Brain pericyte (primary cell): ENCODE measurements around the gene NCKAP5.
"Not testable (repeated sequence)": the region's sequence is repeated elsewhere in the genome, so short reads cannot be mapped to it uniquely, and the experiment has no call there.

Experiments
- DNase-seq: peaks from one replicate; pipeline ENCODE4 v3.0.0-alpha.2; 2012; ENCODE audit warnings: low read depth, low spot score

NCKAP5 gene

DNA sequence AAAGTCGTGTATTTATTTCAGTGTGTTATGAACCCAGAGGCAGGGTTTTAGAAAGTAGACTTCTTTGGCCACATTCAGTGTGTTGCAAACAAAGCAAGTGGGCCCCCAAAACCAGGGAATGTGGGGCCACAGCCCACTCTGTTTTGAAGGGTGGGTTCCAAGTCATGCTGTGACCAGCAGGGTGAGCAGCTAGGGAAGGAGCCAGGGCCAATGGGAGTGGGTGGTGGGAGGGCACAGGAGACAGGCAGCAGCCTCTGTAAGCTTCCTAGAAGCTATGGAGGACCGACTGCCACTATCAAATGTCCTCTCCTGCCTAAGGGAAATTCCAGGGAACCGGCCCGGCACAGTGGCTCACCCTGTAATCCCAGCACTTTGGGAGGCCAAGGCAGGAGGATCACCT is 847.9 kb downstream of the NCKAP5 start:
- no peak for DNase-seq

DNA sequence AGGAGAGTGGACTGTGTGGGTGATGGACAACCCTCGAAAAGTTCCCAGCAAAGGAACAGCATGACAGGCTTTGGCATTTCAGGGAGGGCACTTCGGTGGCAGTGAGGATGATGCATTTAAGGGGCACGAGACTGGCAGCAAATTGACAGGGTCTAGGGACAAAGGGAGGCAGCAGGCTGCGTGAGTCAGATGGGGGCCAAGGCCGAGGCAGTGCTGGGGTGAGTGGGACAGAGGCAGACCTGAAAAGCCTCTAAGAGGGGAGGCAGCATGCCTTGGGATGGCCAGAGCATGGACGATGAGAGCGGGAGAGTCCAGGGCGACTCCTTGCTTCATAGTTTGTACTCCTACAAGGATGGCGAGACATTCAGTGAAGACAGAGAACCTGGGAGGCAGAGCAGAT is 848.8 kb downstream of the NCKAP5 start:
- DNase-seq: no peak

DNA sequence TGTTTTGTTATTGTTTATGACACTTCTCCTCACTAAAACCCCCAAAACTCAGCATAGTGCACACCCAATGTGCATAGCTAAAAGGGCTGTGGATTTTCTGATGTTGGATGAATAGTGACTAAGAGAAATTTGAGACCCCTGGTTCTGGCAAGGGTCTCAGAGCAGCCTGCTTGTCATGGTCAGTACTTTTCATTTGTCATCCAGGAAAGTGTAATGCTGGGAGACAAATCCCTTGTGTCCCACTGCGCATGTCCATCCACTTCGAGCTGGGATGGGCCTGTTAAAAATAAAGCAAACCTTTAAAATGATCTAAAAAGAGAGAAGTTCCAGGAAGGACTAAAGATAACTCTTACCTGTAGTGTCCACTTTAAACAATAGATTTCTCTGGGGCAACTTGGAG is 851.3 kb downstream of the NCKAP5 start:
- DNase-seq: no peak

DNA sequence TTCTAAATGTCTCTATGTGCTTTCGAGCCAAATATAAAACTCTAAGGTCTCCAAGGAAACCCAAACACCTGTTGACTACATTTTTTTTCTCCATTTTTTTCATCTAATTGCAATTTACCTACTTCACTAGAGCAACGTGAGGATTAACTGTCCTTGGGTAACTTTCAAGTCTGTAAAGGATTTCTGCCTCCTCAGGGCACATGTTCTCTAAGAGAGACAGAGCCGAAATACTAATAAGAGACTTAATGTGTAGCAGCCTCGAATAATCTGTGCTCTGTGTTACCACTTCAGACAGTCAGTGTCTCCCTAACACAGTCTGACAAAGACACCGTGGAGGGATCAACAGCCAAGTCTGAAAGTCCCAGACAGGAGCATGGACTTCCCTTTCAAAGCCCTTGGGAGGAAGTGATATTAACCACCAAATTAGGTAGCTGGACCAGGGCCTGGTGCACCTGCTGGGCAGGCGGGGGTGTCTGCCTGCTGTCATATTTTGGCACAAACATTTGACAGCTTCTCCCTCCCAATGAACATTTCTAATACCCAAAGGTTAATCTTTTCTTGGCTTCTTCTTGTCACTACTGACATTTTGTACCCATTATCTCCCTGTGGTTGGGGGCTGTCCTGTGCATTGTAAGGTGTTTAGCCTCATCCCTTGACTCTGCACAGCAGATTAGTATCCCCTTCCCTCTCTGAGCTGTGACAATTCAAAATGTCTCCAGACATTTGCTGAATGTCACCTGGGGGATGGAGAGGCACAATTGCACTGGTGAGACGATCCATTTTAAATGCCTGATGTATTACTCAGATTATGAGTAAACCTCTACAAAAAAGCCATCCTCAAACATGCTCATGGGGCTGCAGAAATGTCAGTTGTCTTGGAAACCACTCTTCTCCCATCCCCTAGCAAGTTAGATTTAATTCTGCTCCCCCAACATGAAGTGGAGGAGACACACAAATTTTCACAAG is 852.6 kb downstream of the NCKAP5 start:
- DNase-seq: no peak

DNA sequence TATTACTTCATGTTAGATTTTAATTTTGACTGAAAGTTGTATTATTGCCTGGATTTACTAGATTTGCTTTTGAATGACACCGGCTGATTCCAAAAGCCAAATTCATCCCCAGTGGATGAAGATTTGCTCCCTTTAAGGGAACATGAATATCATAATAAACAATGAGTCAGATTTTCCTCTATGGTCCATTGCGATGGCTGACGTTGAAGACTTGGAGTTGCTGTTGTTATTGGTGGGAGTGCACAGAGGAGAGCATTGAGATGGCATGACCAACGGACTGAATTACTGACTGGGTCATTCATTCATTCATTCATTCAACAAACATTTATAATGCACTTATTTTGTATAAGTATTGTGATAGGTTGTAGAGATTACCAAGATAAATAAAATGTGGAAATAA is 864.9 kb downstream of the NCKAP5 start:
- no peak for DNase-seq

DNA sequence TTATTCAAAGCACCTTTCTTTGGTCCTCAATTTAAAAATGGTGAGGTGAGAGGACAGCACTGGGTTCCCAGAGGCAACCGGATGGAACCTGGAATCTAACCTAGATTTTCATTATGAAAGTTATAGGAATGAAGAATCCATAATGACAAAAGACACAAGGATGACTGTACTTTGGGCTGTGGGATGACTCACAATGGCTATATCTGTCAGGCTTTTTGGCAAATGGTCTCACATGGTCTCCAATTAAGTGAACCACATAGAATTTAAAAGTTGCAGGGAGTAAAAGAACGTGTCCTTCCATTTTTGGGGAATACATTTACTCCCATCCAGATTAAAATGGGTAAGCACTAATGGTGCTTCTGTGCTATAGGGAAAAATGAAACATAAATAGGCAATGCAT is 866.5 kb downstream of the NCKAP5 start:
- no peak for DNase-seq

DNA sequence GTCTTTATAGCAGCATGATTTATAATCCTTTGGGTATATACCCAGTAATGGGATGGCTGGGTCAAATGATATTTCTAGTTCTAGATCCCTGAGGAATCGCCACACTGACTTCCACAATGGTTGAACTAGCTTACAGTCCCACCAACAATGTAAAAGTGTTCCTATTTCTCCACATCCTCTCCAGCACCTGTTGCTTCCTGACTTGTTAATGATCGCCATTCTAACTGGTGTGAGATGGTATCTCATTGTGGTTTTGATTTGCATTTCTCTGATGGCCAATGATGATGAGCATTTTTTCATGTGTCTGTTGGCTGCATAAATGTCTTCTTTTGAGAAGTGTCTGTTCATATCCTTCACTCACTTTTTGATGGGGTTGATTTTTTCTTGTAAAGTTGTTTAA is 868.5 kb downstream of the NCKAP5 start:
- DNase-seq: not testable (repeated sequence)

DNA sequence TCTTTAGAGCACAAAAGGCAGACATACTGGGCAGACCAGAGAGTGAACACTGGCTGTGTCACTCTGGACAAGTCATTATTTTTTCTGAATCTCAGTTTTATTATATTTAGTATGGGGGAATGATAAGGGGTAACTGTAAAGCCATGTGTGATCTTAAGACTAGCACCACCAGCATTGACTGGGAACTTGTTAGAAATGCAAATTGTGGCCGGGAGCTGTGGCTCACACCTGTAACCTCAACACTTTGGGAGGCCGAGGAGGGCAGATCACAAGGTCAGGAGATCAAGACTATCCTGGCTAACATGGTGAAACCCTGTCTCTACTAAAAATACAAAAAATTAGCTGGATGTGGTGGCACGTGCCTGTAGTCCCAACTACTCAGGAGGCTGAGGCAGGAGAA is 869.9 kb downstream of the NCKAP5 start:
- DNase-seq: not testable (repeated sequence)

DNA sequence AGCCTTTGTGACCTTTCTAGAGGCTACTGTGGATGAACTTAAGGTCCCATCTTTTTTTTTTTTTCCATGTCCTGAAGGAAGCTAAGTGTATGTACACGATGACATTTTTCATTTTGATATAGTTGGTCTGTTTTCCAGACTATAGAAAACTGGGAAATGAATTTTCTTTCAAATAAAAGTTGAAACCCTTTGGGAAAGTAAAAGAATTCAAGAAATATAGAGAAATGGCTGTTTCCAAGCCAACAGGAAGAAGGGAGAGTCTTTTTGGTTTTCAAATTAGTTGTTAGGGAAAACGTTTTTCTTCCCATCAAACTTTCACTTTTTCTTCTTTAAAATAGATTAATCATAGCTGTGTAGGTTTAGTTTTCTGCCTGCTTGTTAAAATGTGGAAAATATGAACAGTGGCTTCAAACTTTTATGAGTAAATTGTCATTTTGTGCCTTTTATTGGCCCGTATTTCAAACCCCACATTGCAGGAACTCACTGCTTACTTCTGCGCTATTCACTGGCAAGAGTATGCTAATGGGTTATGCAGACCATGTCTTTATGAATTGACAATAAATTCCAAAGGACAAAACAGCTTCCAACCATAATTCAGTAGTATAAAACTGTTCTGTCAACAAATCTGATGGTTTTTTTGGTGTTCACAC is 870.6 kb downstream of the NCKAP5 start:
- no peak for DNase-seq

DNA sequence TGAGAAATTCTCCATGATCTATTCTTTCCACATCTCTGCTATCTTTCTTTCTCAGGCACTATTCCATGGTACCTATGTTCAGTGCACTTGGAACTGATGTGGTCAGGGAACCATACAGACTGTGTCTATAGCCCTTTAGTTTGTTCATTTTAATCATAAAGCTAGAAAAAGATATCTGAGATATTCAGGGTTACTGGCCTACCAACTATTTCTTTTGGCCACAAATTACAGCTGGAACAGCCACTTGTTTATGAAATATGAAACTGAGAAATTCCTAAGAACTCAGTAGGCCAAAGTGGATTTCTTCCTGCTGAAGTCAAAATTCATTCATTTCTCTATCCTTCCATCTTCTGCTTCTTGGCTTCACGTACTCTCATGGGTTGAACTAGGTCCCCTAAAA is 875.4 kb downstream of the NCKAP5 start:
- DNase-seq: no peak

DNA sequence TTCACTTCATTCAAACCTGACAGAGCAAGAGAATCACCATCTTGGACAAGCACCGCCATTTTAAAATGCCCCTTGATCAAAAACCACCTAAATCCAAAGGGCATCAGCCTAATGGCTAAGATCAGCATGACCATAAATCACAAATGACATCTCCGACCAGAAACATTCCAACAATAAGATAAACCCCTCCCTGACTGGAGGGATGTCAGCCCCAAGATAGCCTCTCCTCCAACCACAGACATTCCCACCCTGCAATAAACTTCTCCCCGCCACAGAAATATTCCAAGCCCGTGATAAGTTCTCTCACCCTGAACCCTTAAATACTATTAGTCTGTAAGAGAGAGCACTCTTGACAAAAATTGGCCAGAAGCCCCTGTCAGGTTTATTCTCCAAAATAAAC is 876.7 kb downstream of the NCKAP5 start:
- no peak for DNase-seq

DNA sequence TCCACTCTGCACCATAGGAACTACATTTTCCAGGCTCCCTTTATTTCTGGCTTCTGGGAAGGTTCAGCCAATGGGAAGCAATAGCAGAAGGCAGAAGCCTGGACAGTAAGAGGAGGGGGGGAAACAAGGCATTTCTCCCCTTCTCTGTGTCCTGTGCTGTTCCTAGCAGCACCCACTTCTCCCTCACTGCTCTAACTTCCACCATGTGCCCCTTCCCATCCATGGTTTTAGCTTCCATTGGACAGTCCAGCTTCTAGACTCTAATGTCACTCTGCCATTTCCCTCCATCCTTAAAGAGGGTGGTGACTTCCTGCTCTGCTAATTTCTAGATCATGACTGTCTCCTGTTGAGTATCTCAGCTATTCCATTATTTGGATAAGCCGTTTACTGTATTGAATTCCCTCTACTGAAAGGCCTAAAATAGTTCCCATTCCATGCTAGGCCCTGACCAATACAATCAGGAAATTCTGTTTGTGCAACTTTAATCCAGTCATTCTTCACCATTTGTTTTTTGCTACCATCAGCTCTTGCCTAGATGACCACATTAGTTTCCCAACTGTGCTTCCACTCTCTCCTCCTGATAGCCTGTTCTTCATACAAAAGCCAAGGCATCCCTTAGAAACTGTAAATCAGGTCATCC is 877.5 kb downstream of the NCKAP5 start:
- DNase-seq: no peak

DNA sequence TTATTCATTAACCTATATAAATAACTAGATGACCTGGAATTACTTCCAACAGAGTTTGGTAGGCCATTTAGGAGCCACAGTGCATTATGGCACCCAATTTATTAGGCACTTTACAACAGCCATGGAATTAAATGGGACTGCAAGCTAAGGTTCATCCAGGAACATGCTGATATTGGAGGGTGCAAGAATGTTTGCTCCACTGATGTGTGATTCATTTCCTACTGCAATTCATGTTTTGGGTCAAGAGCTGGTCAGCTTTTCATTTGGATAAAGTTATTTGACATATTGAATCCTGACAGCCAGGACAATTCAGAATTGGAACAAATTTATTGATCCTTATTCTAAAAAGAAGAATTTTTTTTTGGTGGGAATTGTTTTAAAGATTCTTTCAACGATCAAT is 886.5 kb downstream of the NCKAP5 start:
- no peak for DNase-seq

DNA sequence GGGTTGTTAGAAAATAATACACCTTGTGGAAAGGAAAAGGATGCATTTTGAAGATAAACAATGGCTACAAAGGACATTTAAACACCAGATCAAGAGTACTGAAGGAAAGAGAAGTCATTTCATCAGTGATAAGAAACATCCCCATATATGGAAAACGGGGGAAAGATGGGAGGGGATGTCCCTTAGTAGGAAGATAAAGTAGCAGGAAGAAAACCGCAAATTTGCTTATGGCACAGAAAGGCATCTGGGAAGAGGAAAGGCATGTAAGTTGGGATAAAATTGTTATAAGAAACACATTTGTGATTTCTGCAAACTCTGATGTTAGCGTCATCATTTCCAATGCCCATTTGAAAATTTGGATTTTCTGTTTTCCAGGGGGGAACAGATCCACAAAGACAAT is 887.7 kb downstream of the NCKAP5 start:
- DNase-seq: no peak

DNA sequence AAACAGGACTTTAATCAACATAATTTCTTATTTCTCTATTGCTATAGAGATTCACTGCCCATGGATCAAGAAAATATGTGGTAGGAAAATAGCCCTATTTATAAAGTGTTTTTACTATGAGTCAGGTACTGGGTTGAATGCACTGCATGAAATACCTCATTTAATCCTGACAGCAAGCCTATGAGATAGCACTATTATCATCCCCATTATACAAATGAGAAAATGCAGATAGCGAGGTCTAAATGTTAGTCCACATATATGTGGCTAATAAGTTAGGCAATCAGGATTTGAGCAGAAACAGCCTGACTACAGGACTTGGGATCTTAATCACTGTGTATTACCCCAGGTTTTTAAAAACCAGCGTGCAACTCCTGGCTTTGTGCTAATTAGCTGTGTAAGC is 889.8 kb downstream of the NCKAP5 start:
- no peak for DNase-seq

DNA sequence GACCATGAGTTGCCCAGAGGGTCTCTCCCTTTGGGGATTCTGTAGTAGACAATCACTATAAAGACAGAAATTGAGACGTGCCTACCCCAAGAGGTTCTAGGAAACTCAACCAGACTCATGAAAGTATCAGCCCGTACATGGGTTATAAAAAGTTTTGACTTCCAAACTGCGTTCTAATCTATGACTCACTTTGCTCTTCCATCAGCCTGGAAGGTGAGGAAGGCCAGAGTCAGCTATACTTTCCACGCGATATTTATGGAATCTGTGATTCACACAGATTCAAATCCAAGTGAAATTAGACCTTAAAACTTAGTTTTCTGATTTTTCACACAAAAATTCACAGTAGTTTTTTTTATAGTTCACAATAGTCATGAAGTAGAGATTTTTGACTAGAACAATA is 890.6 kb downstream of the NCKAP5 start:
- no peak for DNase-seq

DNA sequence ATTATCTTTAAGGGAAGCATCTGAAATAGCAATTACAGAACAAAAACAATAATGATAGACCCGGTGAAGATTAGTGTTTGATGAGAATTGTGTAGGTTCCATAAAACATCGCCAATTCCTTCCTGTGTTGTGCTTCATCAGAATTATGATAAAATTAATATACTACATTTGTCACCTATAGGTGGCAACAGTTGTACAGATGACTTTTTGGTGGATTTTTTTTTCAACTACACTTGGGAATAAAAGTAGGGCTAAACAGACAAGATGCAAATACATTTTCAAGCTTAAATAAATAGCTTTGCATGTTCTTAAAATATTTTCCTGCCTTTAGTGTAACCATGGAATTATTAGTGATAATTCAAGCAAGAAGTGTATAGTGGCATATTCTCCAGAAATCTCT is 891.3 kb downstream of the NCKAP5 start:
- no peak for DNase-seq

DNA sequence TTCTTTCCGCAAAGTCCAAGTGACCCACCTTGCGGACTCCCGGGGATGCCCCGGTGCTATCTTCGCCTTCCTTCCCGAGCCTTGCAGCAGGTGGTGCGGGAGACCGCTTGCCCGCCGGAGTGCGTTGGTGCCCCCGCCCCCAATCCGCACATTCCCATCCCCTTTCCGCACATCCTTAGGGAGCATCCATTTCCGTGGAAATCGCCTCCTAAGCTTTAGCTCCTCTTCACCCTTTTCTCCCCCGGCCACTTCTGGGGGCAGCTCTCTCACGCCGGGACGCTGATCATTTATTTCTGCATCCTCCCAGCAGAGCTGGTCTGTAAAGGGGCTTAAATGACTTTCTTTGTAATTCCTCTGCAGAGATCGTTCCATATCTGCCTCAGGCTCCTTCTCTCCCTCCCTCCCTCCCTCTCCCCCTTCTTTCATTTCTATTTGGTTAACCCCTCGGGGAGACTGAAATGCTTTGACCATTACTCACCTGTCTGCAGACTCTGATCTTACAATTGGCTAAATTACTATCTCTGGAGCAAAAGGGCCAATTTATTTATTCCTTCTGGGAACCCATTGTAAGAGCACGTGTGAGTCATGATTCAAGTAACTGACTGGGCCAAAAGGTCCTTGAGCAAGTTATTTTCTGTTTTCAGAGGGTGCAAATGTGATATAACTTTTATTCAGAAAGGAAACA is 897.0 kb downstream of the NCKAP5 start:
- no peak for DNase-seq

DNA sequence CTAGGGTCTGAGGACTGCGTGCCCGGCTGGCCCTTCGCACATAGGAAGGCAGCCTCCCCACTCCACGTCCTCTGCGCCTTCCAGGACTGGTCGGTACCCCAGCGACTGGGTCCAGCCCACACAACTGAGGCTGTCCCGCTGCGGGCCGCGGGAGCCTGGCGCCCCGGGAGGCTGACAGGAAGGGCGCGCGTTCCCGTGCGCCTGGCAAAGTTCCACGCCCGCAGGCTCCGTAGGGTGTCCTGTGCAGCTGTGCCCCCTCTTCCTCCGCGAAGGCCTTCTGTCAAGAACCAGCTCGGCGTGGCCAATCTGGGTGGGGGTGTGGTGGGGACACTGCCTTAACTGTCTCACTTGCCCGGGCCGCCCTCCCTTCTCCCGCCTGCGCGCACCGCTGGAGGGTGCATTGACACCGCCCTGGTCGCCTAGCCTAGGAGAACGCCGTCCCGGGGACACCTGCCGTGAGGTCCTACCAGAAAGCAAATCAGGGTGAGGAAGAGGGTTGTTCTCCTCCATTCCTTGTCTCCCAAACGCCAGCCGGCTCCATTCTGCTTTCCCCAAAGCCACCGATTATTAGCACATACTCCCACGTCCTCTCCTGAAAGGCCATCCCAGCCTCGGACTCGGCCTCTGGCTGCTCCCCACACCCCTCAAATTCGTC is 897.6 kb downstream of the NCKAP5 start:
- DNase-seq: no peak

DNA sequence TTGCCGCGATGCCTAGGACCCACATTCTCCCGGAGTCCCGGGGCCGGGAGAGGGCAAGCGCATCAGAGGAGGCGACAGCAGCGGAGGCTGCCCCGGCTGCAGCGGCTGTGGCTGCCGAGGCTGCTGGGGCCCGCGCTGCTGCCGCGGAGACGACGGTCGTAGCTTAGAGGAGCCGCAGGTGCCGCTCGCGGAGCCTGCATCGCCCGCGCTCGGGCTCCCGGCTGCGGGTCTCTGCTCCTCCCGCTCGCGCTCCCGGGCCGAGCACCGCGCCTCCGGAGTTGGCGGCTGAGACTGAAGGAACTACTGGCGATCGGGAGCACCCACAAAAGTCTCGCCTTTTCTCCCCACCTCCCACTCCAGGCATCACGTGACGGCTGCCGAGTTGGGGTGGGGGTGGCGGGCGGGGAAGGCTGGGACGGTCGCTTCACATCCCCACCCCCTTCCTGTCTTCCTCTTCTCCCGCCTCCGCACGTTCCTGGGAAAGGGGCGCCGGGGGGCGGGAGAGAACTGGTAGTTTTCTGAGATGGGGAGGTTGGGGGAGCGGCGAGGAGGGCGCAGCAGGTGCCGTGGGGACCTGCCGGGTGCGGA is 898.3 kb downstream of the NCKAP5 start, which contains the start of gene LYPD1:
Gene LYPD1, minus strand, starts transcription at position 298 of the 588 bp plus-strand sequence. Its CDS starts 273 bp downstream, at position 25.
- DNase-seq: no peak
